IMR-90 (cell line): Measurements from ENCODE around the gene CIRBP. TPM values are rescaled to one million over a fixed set of nuclear protein-coding genes. Genes with fewer than 3 reads are reported as not detected.
A peak's percentile ranks its signal among the peaks of the same experiment; 100 is the strongest.

Experiments used
- ATAC-seq: fragments of 200-7000 bp; cut with Tn5 transposase; 2 replicates; pipeline ENCODE4 v1.9.1; 2020; ENCODE audit warnings: low read depth, mild to moderate bottlenecking, moderate library complexity
- BruUV-seq: library from RNA; stranded (reverse); fragments of 400-500 nt; replicated peaks from 2 replicates; lab custom pipeline; 2021; lab: Mats Ljungman, UMichigan
- CTCF ChIA-PET: fragments of 300-600 bp; formaldehyde crosslinking; extraction: SDS; loops from one replicate; lab custom pipeline; 2021; ENCODE audit warnings: antibody characterized with exemption; lab: Yijun Ruan, JAX
- POLR2A ChIA-PET: fragments of 300-600 bp; sonication (Branson Sonifier 250); formaldehyde crosslinking; loops from one replicate; lab custom pipeline; 2022; ENCODE audit warnings: antibody characterized with exemption; ENCODE audit not compliant: unreplicated experiment; lab: Charles Lee
- DNase-seq: peaks from one replicate; pipeline ENCODE4 v3.0.0; 2013
- H2AFZ ChIP-seq: replicated peaks from 2 replicates; pipeline ENCODE3; 2013; ENCODE audit warnings: low read length, mild to moderate bottlenecking; ENCODE audit not compliant: poor library complexity
- H2AK5ac ChIP-seq: 2 replicates; pipeline ENCODE4 v1.6.1; 2013; ENCODE audit warnings: low read depth, low read length, inconsistent platforms
- H2AK9ac ChIP-seq: replicated peaks from 2 replicates; pipeline ENCODE3; 2013; ENCODE audit warnings: mild to moderate bottlenecking, low read depth, low read length, moderate library complexity; ENCODE audit not compliant: poor library complexity
- H2BK120ac ChIP-seq: 2 replicates; pipeline ENCODE4 v1.6.1; 2013; ENCODE audit warnings: low read depth, low read length, inconsistent platforms
- H2BK15ac ChIP-seq: 3 replicates; pipeline ENCODE4 v1.6.1; 2013; ENCODE audit warnings: low read depth, low read length, inconsistent platforms
- H2BK20ac ChIP-seq: 2 replicates; pipeline ENCODE4 v1.6.1; 2013; ENCODE audit warnings: low read depth, mild to moderate bottlenecking, inconsistent platforms, low read length, moderate library complexity
- H2BK5ac ChIP-seq: 2 replicates; pipeline ENCODE4 v1.6.1; 2013; ENCODE audit warnings: mild to moderate bottlenecking, low read depth, low read length, inconsistent platforms; ENCODE audit not compliant: poor library complexity, severe bottlenecking
- H3K14ac ChIP-seq: replicated peaks from 2 replicates; pipeline ENCODE4 v1.6.1; 2013; ENCODE audit warnings: low read depth, low read length, inconsistent platforms
- H3K18ac ChIP-seq: 2 replicates; pipeline ENCODE4 v1.6.1; 2013; ENCODE audit warnings: low read depth, low read length, control low read depth
- H3K23ac ChIP-seq: 2 replicates; pipeline ENCODE4 v1.6.1; 2013; ENCODE audit warnings: low read depth, low read length, inconsistent platforms
- H3K27ac ChIP-seq: 2 replicates; pipeline ENCODE4 v1.5.1; 2013; ENCODE audit warnings: mild to moderate bottlenecking, control low read depth, low read length; ENCODE audit not compliant: insufficient read depth
- H3K27me3 ChIP-seq: 2 replicates; pipeline ENCODE4 v1.6.1; 2013; ENCODE audit warnings: low read length; ENCODE audit not compliant: control insufficient read depth, insufficient read depth
- H3K36me3 ChIP-seq: 2 replicates; pipeline ENCODE4 v1.6.1; 2013; ENCODE audit warnings: low read length, mixed read lengths; ENCODE audit not compliant: control insufficient read depth, insufficient read depth
- H3K4ac ChIP-seq: 2 replicates; pipeline ENCODE4 v1.6.1; 2013; ENCODE audit warnings: low read depth, low read length, inconsistent platforms
- H3K4me1 ChIP-seq: 2 replicates; pipeline ENCODE4 v1.6.1; 2013; ENCODE audit warnings: low read length, mixed read lengths; ENCODE audit not compliant: control insufficient read depth, insufficient read depth
- H3K4me2 ChIP-seq: 2 replicates; pipeline ENCODE4 v1.6.1; 2013; ENCODE audit warnings: low read depth, mild to moderate bottlenecking, control low read depth, low read length, moderate library complexity
- H3K4me3 ChIP-seq: 2 replicates; pipeline ENCODE4 v1.5.1; 2013; ENCODE audit warnings: low read depth, mild to moderate bottlenecking, control low read depth, low read length, moderate library complexity; ENCODE audit not compliant: insufficient read depth
- H3K56ac ChIP-seq: 2 replicates; pipeline ENCODE4 v1.6.1; 2013; ENCODE audit warnings: low read length, inconsistent platforms; ENCODE audit not compliant: insufficient read depth; ENCODE audit errors: extremely low read depth
- H3K79me1 ChIP-seq, 2 experiments: 2 replicates each; pipeline ENCODE4 v1.6.1; 2013; ENCODE audit warnings: low read length in 2 of 2, inconsistent platforms in 1 of 2, low read depth in 1 of 2
- H3K9ac ChIP-seq: 2 replicates; pipeline ENCODE4 v1.6.1; 2013; ENCODE audit warnings: low read depth, low read length, control low read depth
- H3K9me1 ChIP-seq: 2 replicates; pipeline ENCODE4 v1.6.1; 2013; ENCODE audit warnings: low read length, inconsistent platforms; ENCODE audit not compliant: insufficient read depth
- H3K9me3 ChIP-seq: 2 replicates; pipeline ENCODE4 v1.6.1; 2013; ENCODE audit warnings: low read length; ENCODE audit not compliant: control insufficient read depth, insufficient read depth
- H4K20me1 ChIP-seq: 2 replicates; pipeline ENCODE4 v1.6.1; 2013; ENCODE audit warnings: low read length, inconsistent platforms; ENCODE audit not compliant: insufficient read depth
- H4K5ac ChIP-seq: 2 replicates; pipeline ENCODE4 v1.6.1; 2013; ENCODE audit warnings: mild to moderate bottlenecking, low read depth, low read length, control low read depth
- H4K8ac ChIP-seq, 2 experiments: 2 replicates each; pipeline ENCODE4 v1.6.1; 2013; ENCODE audit warnings: low read depth in 2 of 2, low read length in 2 of 2, control low read depth in 1 of 2, inconsistent platforms in 1 of 2
- H4K91ac ChIP-seq: 2 replicates; pipeline ENCODE4 v1.6.1; 2013; ENCODE audit warnings: low read depth, low read length, inconsistent platforms; ENCODE audit not compliant: insufficient read depth
- CEBPB ChIP-seq: IDR thresholded peaks from 2 replicates; pipeline ENCODE4 v1.6.1; 2012; ENCODE audit warnings: low read depth, low read length, improper control_type of control experiment
- CHD1 ChIP-seq: IDR thresholded peaks from 2 replicates; pipeline ENCODE4 v1.6.1; 2012; ENCODE audit warnings: low read depth, low read length, improper control_type of control experiment
- MAZ ChIP-seq: IDR thresholded peaks from 2 replicates; pipeline ENCODE4 v1.6.1; 2012; ENCODE audit warnings: low read depth, mild to moderate bottlenecking, low read length, improper control_type of control experiment, moderate library complexity, borderline replicate concordance
- WGBS, 2 experiments: methylation state at CpG; one replicate each; pipeline versions ENCODE4 v1.1.5 to v1.1.7; 2013; ENCODE audit warnings: missing lambda C conversion rate in 2 of 2; ENCODE audit not compliant: insufficient read length in 1 of 2; ENCODE audit errors: extremely low coverage in 2 of 2; 5-methylcytosine and 5-hydroxymethylcytosine counted together
- dilution Hi-C: fragments of 300-500 bp; cut with HindIII; formaldehyde crosslinking; loops from one replicate; pipeline ENCODE4 v1.14.3; 2018; ENCODE audit warnings: low sequenced_read_pairs; ENCODE audit not compliant: unreplicated experiment
- in situ Hi-C: fragments of 300-500 bp; cut with MboI; formaldehyde crosslinking; loops from 3 replicates; pipeline ENCODE4 v1.14.3; 2019; ENCODE audit warnings: low sequenced_read_pairs, inconsistent platforms, mixed read lengths
- intact Hi-C: fragments of 100-400 bp; cut with micrococcal nuclease; formaldehyde crosslinking; loops from 2 replicates; pipeline ENCODE4 v1.10.0; 2022
- polyA plus RNA-seq, 3 experiments: library from polyadenylated mRNA; depleted of rRNA; stranded (reverse); fragments of >200 nt; gene quantifications; 2 replicates each; pipeline ENCODE4 v1.2.3, GENCODE V29; 2012; ENCODE audit warnings: low replicate concordance in 1 of 3
- total RNA-seq: library from RNA; depleted of rRNA; stranded (reverse); fragments of >200 nt; gene quantifications from 2 replicates; pipeline ENCODE4 v1.2.3, GENCODE V29; 2012

The CIRBP gene
- total and polyA plus RNA-seq, 2 of the 4 experiments (the other 2 are of a cell fraction) = 299 to 542 TPM

GRCh38 chr19:1250437-1251260 is 18.5 kb upstream of the CIRBP start:
- H2AK5ac ChIP-seq = peak overlapping the region; percentile 49; the same call in 1 of the 2 replicates
- peak; percentile 60 for DNase-seq
- WGBS, 2 experiments = 0% methylated on average over 32 of the region's 90 CpGs; no CpG with 5 or more reads in 1 of the 2 experiments
- peak overlapping the region; percentile 84; the same call in 1 of the 2 replicates for H3K56ac ChIP-seq
- in situ Hi-C loops (no loop called here), intact Hi-C loops (no loop called here), dilution Hi-C loops (no loop called here)
- H3K9ac ChIP-seq = peak overlapping the region; percentile 97
- peak overlapping the region; percentile 80; a peak in 2 of 4 replicates for H4K8ac ChIP-seq
- H4K20me1 ChIP-seq = peaks cover 71% of the 10 kb centered on the region
- peak overlapping the region; percentile 85 for H2BK120ac ChIP-seq
- peak overlapping the region; percentile 92 for H2AK9ac ChIP-seq
- no peak for TF ChIP-seq CEBPB
- peak; percentile 8; the same call in 1 of the 2 replicates for TF ChIP-seq MAZ
- TF ChIP-seq CHD1 = no peak; the same call in 1 of the 2 replicates
- H4K91ac ChIP-seq = peak overlapping the region; percentile 97; the same call in 1 of the 2 replicates
- H3K79me1 ChIP-seq = peaks cover 0 to 36% of the 10 kb centered on the region in 2 experiments; a peak in 2 of 4 replicates
- H3K27ac ChIP-seq = peak overlapping the region; percentile 99
- H2BK20ac ChIP-seq = no peak overlapping the region
- peak overlapping the region; percentile 82; the same call in 1 of the 2 replicates for H3K4me2 ChIP-seq
- peak overlapping the region; percentile 94 for H3K4me3 ChIP-seq
- BruUV-seq = no TSS peak
- H2BK15ac ChIP-seq = no peak overlapping the region
- ChIA-PET CTCF (no interaction called here), POLR2A (no interaction called here)
- H3K14ac ChIP-seq = peak overlapping the region; percentile 96
- H3K27me3 ChIP-seq = no peaks in the 10 kb centered on the region
- H2AFZ ChIP-seq = peak overlapping the region; percentile 14
- peak overlapping the region; percentile 98 for H3K4ac ChIP-seq
- H3K18ac ChIP-seq = peak overlapping the region; percentile 85; the same call in 1 of the 2 replicates
- ATAC-seq = no peak
- H3K23ac ChIP-seq = no peak overlapping the region
- H4K5ac ChIP-seq = peak overlapping the region; percentile 80; the same call in 1 of the 2 replicates
- peaks cover 42% of the 10 kb centered on the region for H3K36me3 ChIP-seq
- H3K9me3 ChIP-seq = no peaks in the 10 kb centered on the region
- peak overlapping the region; percentile 99 for H2BK5ac ChIP-seq
- H3K4me1 ChIP-seq = peaks cover 25% of the 10 kb centered on the region
- no peaks in the 10 kb centered on the region for H3K9me1 ChIP-seq
